GM12875 (cell line): ENCODE data around the gene TXNDC8.

Experiments used
- H3K4me3 ChIP-seq: one replicate; pipeline ENCODE4 v1.5.1; 2011; ENCODE audit warnings: low read depth, low read length, control low read depth
- CTCF ChIP-seq: IDR thresholded peaks from 2 replicates; pipeline ENCODE4 v1.5.1; 2011; ENCODE audit warnings: low read depth, mild to moderate bottlenecking, control low read depth, inconsistent platforms, low read length, moderate library complexity, borderline replicate concordance; ENCODE audit not compliant: insufficient read depth

TXNDC8 gene

GRCh38 chr9:110293248-110293647 is 44.4 kb downstream of the TXNDC8 start:
- no peak overlapping the region for H3K4me3 ChIP-seq
- TF ChIP-seq CTCF, result no peak

- no peak for TF ChIP-seq CTCF
- no peak overlapping the region for H3K4me3 ChIP-seq
These were observed 45.6 kb downstream of the TXNDC8 start for GRCh38 chr9:110291921-110292557.

GRCh38 chr9:110290001-110290400 is 47.7 kb downstream of the TXNDC8 start:
- no peak overlapping the region for H3K4me3 ChIP-seq
- no peak for TF ChIP-seq CTCF

GRCh38 chr9:110288503-110288902 is 49.2 kb downstream of the TXNDC8 start:
- TF ChIP-seq CTCF, result no peak
- H3K4me3 ChIP-seq, result no peak overlapping the region

GRCh38 chr9:110287289-110287680 is 50.4 kb downstream of the TXNDC8 start:
- TF ChIP-seq CTCF, result no peak
- no peak overlapping the region for H3K4me3 ChIP-seq

GRCh38 chr9:110284211-110284844 is 53.3 kb downstream of the TXNDC8 start:
- H3K4me3 ChIP-seq, result no peak overlapping the region
- no peak for TF ChIP-seq CTCF

GRCh38 chr9:110283751-110284150 is 53.9 kb downstream of the TXNDC8 start:
- TF ChIP-seq CTCF, result no peak
- no peak overlapping the region for H3K4me3 ChIP-seq
